Fibroblast of lung (primary cell): ENCODE results near the gene PALMD.

Experiments used
- EZH2 ChIP-seq: IDR thresholded peaks from 2 replicates; pipeline ENCODE4 v1.5.1; 2012; ENCODE audit warnings: low read length, control low read depth, mild to moderate bottlenecking; ENCODE audit errors: missing control alignments
- TF ChIP-seq, protein P1 (sequence below), 2 donors: IDR thresholded peaks in 1 of 2; conservative IDR thresholded peaks in 1 of 2; 1 replicate in 1 of 2; 2 replicates in 1 of 2; pipeline ENCODE4 v1.5.1; 2011 to 2012; ENCODE audit warnings: low read length in 2 of 2, control low read depth in 1 of 2, inconsistent platforms in 1 of 2, low read depth in 1 of 2, mild to moderate bottlenecking in 1 of 2

DNA sequence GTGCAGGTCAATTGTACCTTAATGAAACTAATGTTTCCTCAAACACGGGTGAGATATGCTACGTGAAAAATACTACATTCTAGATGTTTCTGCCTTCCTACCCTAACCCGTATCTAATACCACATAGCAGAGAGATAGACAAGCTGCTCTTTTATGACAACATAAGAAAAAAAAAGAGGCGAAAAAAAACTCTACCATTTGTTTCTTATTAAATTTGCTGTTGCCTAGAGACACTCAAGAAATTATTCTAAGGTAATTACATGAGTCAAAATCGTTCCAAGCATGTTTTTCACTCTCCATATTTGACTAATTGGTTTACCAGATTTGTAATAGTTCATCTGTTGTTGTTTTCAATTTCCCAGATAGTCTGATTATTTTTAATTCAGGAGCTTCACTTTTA is 27.4 kb downstream of the PALMD start:
- TF ChIP-seq, protein P1, sequence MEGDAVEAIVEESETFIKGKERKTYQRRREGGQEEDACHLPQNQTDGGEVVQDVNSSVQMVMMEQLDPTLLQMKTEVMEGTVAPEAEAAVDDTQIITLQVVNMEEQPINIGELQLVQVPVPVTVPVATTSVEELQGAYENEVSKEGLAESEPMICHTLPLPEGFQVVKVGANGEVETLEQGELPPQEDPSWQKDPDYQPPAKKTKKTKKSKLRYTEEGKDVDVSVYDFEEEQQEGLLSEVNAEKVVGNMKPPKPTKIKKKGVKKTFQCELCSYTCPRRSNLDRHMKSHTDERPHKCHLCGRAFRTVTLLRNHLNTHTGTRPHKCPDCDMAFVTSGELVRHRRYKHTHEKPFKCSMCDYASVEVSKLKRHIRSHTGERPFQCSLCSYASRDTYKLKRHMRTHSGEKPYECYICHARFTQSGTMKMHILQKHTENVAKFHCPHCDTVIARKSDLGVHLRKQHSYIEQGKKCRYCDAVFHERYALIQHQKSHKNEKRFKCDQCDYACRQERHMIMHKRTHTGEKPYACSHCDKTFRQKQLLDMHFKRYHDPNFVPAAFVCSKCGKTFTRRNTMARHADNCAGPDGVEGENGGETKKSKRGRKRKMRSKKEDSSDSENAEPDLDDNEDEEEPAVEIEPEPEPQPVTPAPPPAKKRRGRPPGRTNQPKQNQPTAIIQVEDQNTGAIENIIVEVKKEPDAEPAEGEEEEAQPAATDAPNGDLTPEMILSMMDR (conservative IDR thresholded peaks at IDR 0.05 in 1 of 2, IDR thresholded peaks at IDR 0.05 in 1 of 2; ENCODE audit: low read depth in 1 of 2, low read length in 2 of 2) = no peak
- no peak for TF ChIP-seq EZH2
